Measurements from ENCODE around the gene SCLY.

Gene SCLY

DNA sequence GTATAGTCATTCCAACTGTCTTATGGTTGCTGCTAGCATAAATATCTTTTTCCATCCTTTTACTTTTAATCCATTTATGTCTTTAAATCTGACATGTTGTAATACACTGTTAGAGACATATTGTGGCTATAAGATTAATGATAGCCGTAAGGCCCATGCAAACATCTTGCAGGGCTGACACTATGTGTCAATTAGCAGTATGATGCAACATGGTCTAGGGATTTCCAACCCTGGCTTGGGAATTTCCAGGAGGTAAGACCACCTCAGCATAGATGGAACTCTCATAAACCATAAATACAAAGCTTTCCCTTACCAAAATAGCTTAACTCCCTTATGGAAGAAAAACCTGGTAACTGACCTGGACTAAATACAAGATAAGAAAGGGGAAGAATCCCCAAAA, 16.5 kb downstream of the SCLY start:
- DNase-seq = no peak

DNA sequence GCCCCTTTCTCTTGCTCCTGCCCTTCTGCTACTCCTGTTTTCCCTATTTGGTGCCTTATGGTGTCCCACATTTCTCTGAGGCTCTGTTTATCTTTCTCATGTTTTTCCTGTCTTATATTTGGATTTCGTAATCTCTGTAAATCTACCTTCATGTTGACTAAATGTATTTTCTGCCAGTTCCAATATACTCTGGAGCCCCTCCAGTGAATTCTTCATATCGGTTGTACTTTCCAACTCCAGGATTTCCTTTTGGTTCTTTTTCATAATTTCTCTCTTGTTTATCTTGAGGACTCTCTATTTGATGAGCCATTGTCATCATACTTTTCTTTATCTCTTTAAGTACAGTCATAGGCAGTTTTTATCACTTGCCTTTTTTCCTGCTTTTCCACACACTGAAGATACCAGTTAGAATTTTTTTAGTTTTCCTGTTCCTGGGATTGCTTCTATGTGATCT, 19.1 kb downstream of the SCLY start:
- no peak for DNase-seq

DNA sequence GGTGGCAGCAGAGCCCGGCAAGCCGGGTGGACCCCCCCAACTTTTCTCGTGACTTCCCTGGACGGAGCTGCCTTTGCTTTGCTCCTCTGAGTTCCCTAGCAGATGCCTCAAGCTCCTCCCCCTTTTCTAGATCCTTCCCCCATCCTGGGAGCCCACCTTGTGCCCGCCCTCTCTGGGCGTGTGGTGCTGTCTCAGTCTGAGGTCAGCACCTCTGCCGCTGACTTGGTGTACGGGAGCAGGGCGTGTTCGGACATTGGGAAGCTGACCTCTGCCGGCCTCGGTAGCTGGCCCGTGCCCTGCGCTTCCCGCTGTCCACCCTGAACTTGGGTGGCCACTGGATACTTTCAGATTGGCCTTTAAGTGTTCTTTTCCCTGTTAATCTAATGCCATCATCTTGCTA, 19.7 kb downstream of the SCLY start:
- no peak for DNase-seq

DNA sequence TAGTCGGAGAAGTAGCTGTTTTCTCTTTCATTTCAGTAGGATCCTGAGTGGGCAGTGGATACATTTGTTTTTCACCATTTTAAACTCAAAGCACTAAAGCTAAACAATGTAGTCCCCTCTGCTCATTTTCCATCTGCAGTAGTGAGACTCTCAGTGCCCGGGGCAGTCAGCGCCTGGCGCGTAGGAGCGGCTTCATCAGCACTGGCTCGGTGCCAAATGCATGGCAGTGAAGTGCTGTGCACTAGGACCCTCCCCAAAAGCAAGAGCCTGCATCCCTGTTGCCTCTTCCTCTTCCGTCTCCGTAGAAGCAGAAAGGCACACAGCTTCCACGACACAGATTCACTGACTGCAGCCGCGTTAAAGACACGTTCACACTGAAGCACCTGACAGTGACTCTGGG, 20.3 kb downstream of the SCLY start:
- DNase-seq = no peak

GRCh38 chr2:238081561-238081960, 20.8 kb downstream of the SCLY start:
- DNase-seq = no peak

- DNase-seq = no peak
Measured at GRCh38 chr2:238082151-238082550, 21.4 kb downstream of the SCLY start.

- no peak for DNase-seq
Measured at GRCh38 chr2:238082827-238083226, 22.0 kb downstream of the SCLY start.

GRCh38 chr2:238083919-238084318, 23.1 kb downstream of the SCLY start:
- DNase-seq = no peak

DNA sequence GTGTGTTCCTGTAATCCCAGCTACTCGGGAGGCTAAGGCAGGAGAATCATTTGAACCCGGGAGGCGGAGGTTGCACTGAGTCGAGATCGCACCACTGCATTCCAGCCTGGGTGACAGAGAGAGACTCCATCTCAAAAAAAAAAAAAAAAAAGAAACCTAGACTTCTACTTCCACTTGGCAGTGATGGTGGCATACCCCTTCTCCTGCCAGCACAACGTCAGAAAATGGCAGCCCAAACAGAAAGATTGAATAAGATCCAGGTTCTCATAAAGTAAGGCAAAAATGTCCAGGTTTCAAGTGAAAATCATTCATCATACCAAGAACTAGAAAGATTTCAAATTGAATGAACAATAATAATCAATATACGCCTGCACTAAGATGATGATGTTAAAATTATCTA, 24.0 kb downstream of the SCLY start:
- DNase-seq = no peak

DNA sequence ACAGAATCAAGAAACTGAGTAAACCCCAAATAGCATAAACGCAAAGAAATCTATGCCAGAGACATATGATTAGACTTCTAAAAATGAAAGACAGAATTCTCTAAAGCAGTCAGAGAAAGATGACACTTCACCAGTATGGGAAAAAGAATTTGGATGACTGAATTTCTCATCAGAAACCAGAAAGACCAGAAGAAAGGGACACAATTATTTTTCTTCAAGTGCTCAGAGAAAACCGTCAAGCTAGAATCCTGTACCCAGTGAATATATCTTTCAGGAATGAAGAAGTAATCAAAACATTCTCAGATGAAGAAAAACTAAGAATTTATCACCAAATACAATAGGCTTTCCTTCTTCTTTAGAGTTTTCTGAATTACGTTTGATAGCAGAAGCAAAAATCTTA, 25.1 kb downstream of the SCLY start:
- DNase-seq = no peak

- DNase-seq = no peak
Measured at GRCh38 chr2:238087211-238087610, 26.4 kb downstream of the SCLY start.

DNA sequence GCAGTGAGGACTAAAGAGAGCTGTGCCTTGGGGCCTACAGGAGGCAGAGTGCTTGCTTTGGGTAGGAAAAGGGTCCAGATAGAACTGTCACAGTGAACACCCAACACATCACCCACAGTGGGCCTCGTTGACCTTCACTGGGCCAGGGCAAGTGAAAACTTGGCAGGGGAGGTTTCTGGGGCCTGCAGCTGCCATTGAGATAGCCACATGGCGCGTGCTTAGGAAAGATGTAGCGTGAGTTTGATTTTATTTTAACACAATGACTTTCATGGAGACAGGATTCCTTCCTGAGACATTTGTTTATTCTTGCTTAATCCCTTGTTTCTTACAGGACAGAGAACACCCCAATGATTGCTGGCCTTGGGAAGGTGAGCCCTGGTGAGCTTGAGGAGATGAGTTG, 30.1 kb downstream of the SCLY start:
- DNase-seq = no peak

- no peak for DNase-seq
Measured at GRCh38 chr2:238091436-238092060, 30.7 kb downstream of the SCLY start.

- DNase-seq = no peak
Measured at GRCh38 chr2:238092486-238093035, 31.8 kb downstream of the SCLY start.

DNA sequence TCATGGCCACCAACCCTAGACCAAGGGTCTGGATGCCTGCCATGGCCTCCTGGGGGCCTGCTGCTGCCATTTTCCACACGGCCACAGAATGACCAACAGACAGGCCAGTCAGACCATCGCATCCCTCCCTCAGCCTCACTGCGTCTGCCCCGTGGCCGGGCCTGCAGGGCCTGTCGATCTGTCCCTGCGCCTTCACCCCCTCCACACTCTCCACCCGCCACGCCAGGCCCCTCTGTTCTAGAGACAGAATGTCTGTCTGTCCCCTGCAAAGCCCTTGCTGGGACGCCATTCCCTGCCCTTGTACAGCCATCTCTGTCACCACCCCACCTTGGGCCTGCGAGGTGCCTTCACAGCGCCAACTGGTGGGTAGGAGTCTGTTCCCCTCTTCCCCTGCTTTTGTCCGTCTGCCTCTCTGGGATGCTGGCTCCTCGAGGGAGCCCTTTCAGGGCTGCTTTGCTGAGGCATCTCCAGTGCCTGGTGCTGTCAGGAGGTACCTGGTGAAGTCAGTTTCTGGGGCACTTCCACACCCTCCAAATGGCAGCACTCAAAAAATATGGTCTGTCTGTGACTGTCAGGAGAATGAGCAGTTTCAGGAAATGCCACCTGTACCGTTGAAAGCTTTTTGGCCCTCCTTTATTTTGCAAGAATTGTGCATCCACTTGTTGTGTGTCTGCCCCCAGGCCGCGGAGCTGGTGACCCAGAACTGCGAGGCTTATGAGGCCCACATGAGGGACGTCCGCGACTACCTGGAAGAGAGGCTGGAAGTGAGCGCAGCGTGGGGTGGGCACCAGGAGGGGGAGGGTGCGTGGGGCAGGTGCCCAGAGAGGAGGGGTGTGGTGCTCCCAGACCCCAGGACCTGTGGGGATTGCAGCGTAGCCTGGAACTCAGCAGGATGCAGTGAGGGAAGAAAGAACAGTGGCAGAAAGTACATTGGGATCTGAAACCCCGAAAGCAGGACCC, 32.7 kb downstream of the SCLY start:
- DNase-seq = no peak

DNA sequence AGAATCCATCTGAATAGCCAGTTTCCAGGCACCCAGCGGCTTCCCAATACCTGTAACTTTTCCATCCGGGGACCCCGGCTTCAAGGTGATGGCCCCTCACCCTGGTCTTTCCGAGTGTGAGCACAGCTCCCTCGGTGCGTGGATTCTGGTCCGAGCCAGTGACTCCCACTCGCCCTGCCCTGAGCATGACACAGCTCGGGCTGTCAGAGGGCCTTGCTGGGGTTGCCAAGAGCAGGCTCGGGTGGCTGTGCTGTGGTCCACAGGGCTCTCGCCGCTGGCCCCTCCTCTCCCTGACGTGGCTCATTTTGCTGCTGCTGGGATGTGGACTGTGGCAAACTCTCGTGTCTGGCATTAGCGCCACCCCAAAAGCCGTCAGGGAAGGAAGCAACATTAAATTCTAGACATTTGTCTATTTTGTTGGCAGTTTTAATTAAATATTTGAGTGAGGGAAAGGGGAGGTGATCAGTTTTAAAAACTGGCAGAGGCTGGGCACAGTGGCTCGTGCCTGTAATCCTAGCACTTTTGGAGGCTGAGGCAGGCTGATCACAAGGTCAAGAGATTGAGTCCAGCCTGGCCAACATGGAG, 33.7 kb downstream of the SCLY start:
- no peak for DNase-seq

GRCh38 chr2:238095143-238095542, 34.3 kb downstream of the SCLY start:
- no peak for DNase-seq

GRCh38 chr2:238096311-238097011, 35.7 kb downstream of the SCLY start:
- DNase-seq = no peak

GRCh38 chr2:238097201-238097987, 36.6 kb downstream of the SCLY start:
- no peak for DNase-seq

GRCh38 chr2:238097988-238098871, 37.4 kb downstream of the SCLY start:
- DNase-seq = no peak

All from stimulated activated CD4-positive, alpha-beta T cell treated with anti-CD3 and anti-CD28 coated beads, Interleukin-4, amount 100 ng/mL, for 24 hours (primary cell).